Stomach (tissue), 9 donors: ENCODE measurements around the gene ACTN1. TPM values are rescaled to one million over a fixed set of nuclear protein-coding genes. Genes with fewer than 3 reads are reported as not detected.

Source experiments
- DNase-seq, 2 donors: peaks; one replicate each; pipeline versions ENCODE4 v3.0.0 to v3.0.0-alpha.2; 2013 to 2019
- H3K27ac ChIP-seq, 5 donors: fragments of 200-600 bp in 4 of 5; sonication (generic) in 4 of 5; one replicate each; pipeline ENCODE4 v1.5.1; 2013 to 2019; ENCODE audit warnings: mild to moderate bottlenecking in 1 of 5, moderate library complexity in 1 of 5
- H3K27me3 ChIP-seq, 3 donors: fragments of 200-600 bp; sonication (generic); one replicate each; pipeline ENCODE4 v1.5.1; 2017 to 2019; ENCODE audit warnings: mixed run types in 1 of 3
- H3K36me3 ChIP-seq, 4 donors: fragments of 200-600 bp; sonication (generic); 1 replicate in 3 of 4; 2 replicates in 1 of 4; pipeline ENCODE4 v1.5.1; 2016 to 2019
- H3K4me1 ChIP-seq, 4 donors: fragments of 200-600 bp; sonication (generic); one replicate each; pipeline ENCODE4 v1.5.1; 2016 to 2019
- H3K4me3 ChIP-seq, 4 donors: fragments of 200-600 bp; sonication (generic) in 3 of 4; one replicate each; pipeline ENCODE4 v1.5.1; 2016 to 2019; ENCODE audit warnings: mild to moderate bottlenecking in 1 of 4
- H3K9me3 ChIP-seq, 4 donors: fragments of 200-600 bp; sonication (generic); one replicate each; pipeline ENCODE4 v1.5.1; 2016 to 2019
- CTCF ChIP-seq, 7 experiments: fragments of 450-650 bp in 4 of 7; fragments of 200-600 bp in 3 of 7; sonication (generic) in 3 of 7; IDR thresholded peaks; one replicate each; pipeline ENCODE4 v1.5.1; 2016 to 2019; ENCODE audit warnings: antibody characterized with exemption in 7 of 7, control low read depth in 2 of 7, mild to moderate bottlenecking in 1 of 7
- EP300 ChIP-seq: sonication (generic); formaldehyde crosslinking; IDR thresholded peaks from one replicate; pipeline ENCODE4 v1.6.1; 2017; ENCODE audit warnings: antibody characterized with exemption
- POLR2A ChIP-seq, 4 donors: fragments of 450-650 bp; IDR thresholded peaks; one replicate each; pipeline ENCODE4 v1.6.1; 2016; ENCODE audit warnings: antibody characterized with exemption in 4 of 4, control low read depth in 2 of 4, mild to moderate bottlenecking in 1 of 4, moderate library complexity in 1 of 4
- POLR2AphosphoS5 ChIP-seq, 3 donors: sonication (generic); formaldehyde crosslinking; IDR thresholded peaks; one replicate each; pipeline ENCODE4 v1.6.1; 2016; ENCODE audit warnings: antibody characterized with exemption in 3 of 3
- WGBS, 5 donors: extraction: QIAGEN DNeasy Blood & Tissue Kit in 3 of 5; methylation state at CpG; one replicate each; pipeline versions ENCODE4 v1.1.5 to v1.1.7; 2013 to 2018; 5-methylcytosine and 5-hydroxymethylcytosine counted together
- intact Hi-C: fragments of 100-400 bp; cut with DNase I; formaldehyde crosslinking; loops from one replicate; pipeline ENCODE4 v1.15.1; 2023; ENCODE audit warnings: low total_unique reads
- polyA plus RNA-seq, 3 donors: library from polyadenylated mRNA; stranded (reverse); fragments of 200-250 nt; gene quantifications; one replicate each; pipeline ENCODE4 v1.2.3, GENCODE V29; 2013
- total RNA-seq, 5 donors: library from RNA; depleted of rRNA; stranded (reverse); fragments of >200 nt; gene quantifications; one replicate each; pipeline versions ENCODE4 v1.1.0 to v1.2.3, GENCODE V29; 2014 to 2016
- donor health status: healthy with polysubstance abuse.
- donor health status: Bipolar disorder and iron deficiency.
- donor health status: healthy.

The ACTN1 gene
- total and polyA plus RNA-seq, 8 donors: 25.7 to 504 (median 196) TPM

- H3K4me1 ChIP-seq: peaks cover 11 to 25% (median 13%) of the 10 kb centered on the region in 4 donors
- 58 to 96% (median 70%) methylated on average over 1 of the region's 1 CpG for WGBS, 5 donors
- DNase-seq: no peak
- H3K27me3 ChIP-seq: no peaks in the 10 kb centered on the region
- H3K36me3 ChIP-seq: no peaks in the 10 kb centered on the region
- no peak overlapping the region for H3K27ac ChIP-seq
- TF ChIP-seq EP300: no peak
- TF ChIP-seq POLR2A (IDR thresholded peaks at IDR 0.05): no peak
- no peak for TF ChIP-seq CTCF (IDR thresholded peaks at IDR 0.05)
- TF ChIP-seq POLR2AphosphoS5 (IDR thresholded peaks at IDR 0.05): no peak
- intact Hi-C loops: no loop called here
- no peaks in the 10 kb centered on the region for H3K9me3 ChIP-seq
- H3K4me3 ChIP-seq: no peak overlapping the region
Observed at GRCh38 chr14:69010648-69011047, 31.5 kb upstream of the ACTN1 start.

- 58 to 73% (median 64%) methylated on average over 1 of the region's 1 CpG for WGBS, 5 donors
- Histone ChIP-seq H3K4me3 (no peak overlapping the region), H3K4me1 (peaks cover 5 to 19% (median 11%) of the 10 kb centered on the region in 4 donors), H3K27me3 (no peaks in the 10 kb centered on the region), H3K36me3 (no peaks in the 10 kb centered on the region), H3K9me3 (no peaks in the 10 kb centered on the region), H3K27ac (peak overlapping the region in 3 of 5 donors; percentile 13 to 52 (median 24))
- intact Hi-C loops: no loop called here
- TF ChIP-seq POLR2A (IDR thresholded peaks at IDR 0.05): no peak
- TF ChIP-seq EP300: no peak
- TF ChIP-seq POLR2AphosphoS5 (IDR thresholded peaks at IDR 0.05): no peak
- TF ChIP-seq CTCF (IDR thresholded peaks at IDR 0.05): no peak
- DNase-seq: peak in 1 of 2 donors; percentile 65
Observed at GRCh38 chr14:69008421-69008884, 29.4 kb upstream of the ACTN1 start.

GRCh38 chr14:69006346-69006745 lies 27.2 kb upstream of the ACTN1 start:
- WGBS, 5 donors: 91 to 96% (median 94%) methylated on average over 5 of the region's 5 CpGs
- intact Hi-C loops: no loop called here
- DNase-seq: no peak
- Histone ChIP-seq H3K4me3 (no peak overlapping the region), H3K9me3 (no peaks in the 10 kb centered on the region), H3K4me1 (peaks cover 5 to 16% (median 11%) of the 10 kb centered on the region in 4 donors), H3K36me3 (no peaks in the 10 kb centered on the region), H3K27ac (peak overlapping the region in 4 of 5 donors; percentile 39 to 62 (median 51)), H3K27me3 (no peaks in the 10 kb centered on the region)
- TF ChIP-seq EP300 (no peak), POLR2AphosphoS5 (IDR thresholded peaks at IDR 0.05) (no peak), CTCF (IDR thresholded peaks at IDR 0.05) (no peak), POLR2A (IDR thresholded peaks at IDR 0.05) (no peak)

GRCh38 chr14:69005432-69006148 lies 26.5 kb upstream of the ACTN1 start:
- H3K27ac ChIP-seq: peak overlapping the region in 4 of 5 donors; percentile 39 to 62 (median 51)
- WGBS, 5 donors: 45 to 54% (median 53%) methylated on average over 11 of the region's 11 CpGs
- no peaks in the 10 kb centered on the region for H3K36me3 ChIP-seq
- H3K4me3 ChIP-seq: no peak overlapping the region
- peaks cover 5 to 16% (median 11%) of the 10 kb centered on the region in 4 donors for H3K4me1 ChIP-seq
- TF ChIP-seq POLR2A (IDR thresholded peaks at IDR 0.05): no peak
- no peak for TF ChIP-seq CTCF (IDR thresholded peaks at IDR 0.05)
- TF ChIP-seq EP300: no peak
- TF ChIP-seq POLR2AphosphoS5 (IDR thresholded peaks at IDR 0.05): peak; percentile 33 to 89 (median 54)
- no peaks in the 10 kb centered on the region for H3K9me3 ChIP-seq
- no peaks in the 10 kb centered on the region for H3K27me3 ChIP-seq
- intact Hi-C loops: no loop called here
- DNase-seq: peak; percentile 55 to 75
